ENCODE measurements around the gene KRTAP4-11. TPM values are rescaled to one million over a fixed set of nuclear protein-coding genes. Genes with fewer than 3 reads are reported as not detected.
"Not testable (repeated sequence)": the region's sequence is repeated elsewhere in the genome, so short reads cannot be mapped to it uniquely, and the experiment has no call there.

Gene KRTAP4-11
- polyA plus RNA-seq, 1 experiment = not detected

DNA sequence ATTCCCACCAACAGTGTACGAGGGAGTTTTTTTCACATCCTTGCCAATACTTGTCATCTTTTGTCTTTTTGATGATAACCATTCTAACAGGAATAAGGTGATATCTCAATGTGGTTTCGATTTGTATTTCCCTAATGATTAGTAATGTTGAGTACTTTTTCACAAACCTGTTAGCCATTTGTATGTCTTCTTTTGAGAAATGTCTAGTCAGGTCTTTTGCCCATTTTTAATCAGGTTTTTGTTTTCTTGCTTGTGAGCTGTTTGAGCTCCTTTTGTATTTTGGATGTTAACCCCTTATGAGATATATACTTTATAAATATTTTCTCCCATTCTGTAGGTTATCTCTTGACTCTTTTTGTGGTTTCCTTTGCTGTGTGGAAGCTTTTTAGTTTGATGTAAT is 33.4 kb upstream of the KRTAP4-11 start:
- TF ChIP-seq, protein P1, sequence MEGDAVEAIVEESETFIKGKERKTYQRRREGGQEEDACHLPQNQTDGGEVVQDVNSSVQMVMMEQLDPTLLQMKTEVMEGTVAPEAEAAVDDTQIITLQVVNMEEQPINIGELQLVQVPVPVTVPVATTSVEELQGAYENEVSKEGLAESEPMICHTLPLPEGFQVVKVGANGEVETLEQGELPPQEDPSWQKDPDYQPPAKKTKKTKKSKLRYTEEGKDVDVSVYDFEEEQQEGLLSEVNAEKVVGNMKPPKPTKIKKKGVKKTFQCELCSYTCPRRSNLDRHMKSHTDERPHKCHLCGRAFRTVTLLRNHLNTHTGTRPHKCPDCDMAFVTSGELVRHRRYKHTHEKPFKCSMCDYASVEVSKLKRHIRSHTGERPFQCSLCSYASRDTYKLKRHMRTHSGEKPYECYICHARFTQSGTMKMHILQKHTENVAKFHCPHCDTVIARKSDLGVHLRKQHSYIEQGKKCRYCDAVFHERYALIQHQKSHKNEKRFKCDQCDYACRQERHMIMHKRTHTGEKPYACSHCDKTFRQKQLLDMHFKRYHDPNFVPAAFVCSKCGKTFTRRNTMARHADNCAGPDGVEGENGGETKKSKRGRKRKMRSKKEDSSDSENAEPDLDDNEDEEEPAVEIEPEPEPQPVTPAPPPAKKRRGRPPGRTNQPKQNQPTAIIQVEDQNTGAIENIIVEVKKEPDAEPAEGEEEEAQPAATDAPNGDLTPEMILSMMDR (IDR thresholded peaks at IDR 0.05; ENCODE audit: insufficient read depth, low read depth, low read length) = no peak
- ChIA-PET CTCF (no interaction called here), POLR2A (no interaction called here)
- no peak for DNase-seq (ENCODE audit: low read depth)
- no peaks in the 10 kb centered on the region for H3K36me3 ChIP-seq (ENCODE audit: control insufficient read depth, insufficient read depth, low read length)
- no peak overlapping the region for H3K4me3 ChIP-seq (ENCODE audit: low read depth, low read length)
- H3K27me3 ChIP-seq (ENCODE audit: control insufficient read depth, insufficient read depth, low read length) = no peaks in the 10 kb centered on the region

DNA sequence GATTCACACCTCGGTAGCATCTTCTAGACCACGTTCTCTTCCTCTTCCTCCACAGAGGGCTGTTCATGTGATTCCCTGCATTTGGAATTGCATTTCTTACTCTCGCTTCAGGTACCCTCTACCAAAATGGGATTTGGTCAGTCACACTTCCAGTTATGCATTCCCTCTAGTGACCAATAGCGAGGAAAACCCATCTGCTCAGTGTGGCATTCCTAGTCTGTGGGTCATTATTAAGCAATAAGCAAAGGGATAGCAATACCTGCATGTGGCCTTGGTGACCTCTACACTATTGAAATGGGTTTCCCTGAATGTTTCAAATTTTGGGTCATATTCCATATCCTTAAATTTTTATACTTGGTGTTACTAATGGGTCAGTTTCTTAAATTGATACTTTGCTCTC is 31.9 kb upstream of the KRTAP4-11 start:
- no peaks in the 10 kb centered on the region for H3K27me3 ChIP-seq (ENCODE audit: control insufficient read depth, insufficient read depth, low read length)
- no peak for DNase-seq (ENCODE audit: low read depth)
- H3K4me3 ChIP-seq (ENCODE audit: low read depth, low read length) = no peak overlapping the region
- H3K36me3 ChIP-seq (ENCODE audit: control insufficient read depth, insufficient read depth, low read length) = no peaks in the 10 kb centered on the region
- ChIA-PET CTCF (no interaction called here), POLR2A (no interaction called here)
- TF ChIP-seq, protein P1 (IDR thresholded peaks at IDR 0.05; ENCODE audit: insufficient read depth, low read depth, low read length) = no peak

DNA sequence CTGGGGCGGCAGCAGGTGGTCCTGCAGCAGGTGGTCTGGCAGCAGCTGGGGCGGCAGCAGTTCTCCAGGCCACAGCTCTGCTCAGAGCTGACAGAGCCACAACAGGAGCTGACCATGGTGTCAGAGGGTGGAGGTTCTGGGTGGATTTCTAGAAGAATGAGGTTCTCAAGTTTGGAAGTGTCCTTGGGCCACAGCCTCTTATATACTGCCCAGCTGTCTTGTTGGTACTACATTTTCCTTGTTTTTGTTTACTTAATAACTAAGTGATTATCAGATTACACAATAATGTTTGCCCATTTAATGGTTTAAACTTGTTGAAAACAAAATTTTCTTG is 31.4 kb upstream of the KRTAP4-11 start, which contains the start of gene KRTAP4-5:
Gene KRTAP4-5 (minus strand): TSS at position 174 of the 334 bp plus-strand sequence. CDS start 58 bp downstream, at position 116.
- no peak for DNase-seq (ENCODE audit: low read depth)
- Histone ChIP-seq H3K36me3 (ENCODE audit: control insufficient read depth, insufficient read depth, low read length) (no peaks in the 10 kb centered on the region), H3K4me3 (ENCODE audit: low read depth, low read length) (no peak within 1 kb of the TSS), H3K27me3 (ENCODE audit: control insufficient read depth, insufficient read depth, low read length) (no peaks in the 10 kb centered on the region)
- TF ChIP-seq, protein P1 (IDR thresholded peaks at IDR 0.05; ENCODE audit: insufficient read depth, low read depth, low read length) = no peak
- CTCF ChIA-PET = no interaction called here
- POLR2A ChIA-PET = no interaction called here

DNA sequence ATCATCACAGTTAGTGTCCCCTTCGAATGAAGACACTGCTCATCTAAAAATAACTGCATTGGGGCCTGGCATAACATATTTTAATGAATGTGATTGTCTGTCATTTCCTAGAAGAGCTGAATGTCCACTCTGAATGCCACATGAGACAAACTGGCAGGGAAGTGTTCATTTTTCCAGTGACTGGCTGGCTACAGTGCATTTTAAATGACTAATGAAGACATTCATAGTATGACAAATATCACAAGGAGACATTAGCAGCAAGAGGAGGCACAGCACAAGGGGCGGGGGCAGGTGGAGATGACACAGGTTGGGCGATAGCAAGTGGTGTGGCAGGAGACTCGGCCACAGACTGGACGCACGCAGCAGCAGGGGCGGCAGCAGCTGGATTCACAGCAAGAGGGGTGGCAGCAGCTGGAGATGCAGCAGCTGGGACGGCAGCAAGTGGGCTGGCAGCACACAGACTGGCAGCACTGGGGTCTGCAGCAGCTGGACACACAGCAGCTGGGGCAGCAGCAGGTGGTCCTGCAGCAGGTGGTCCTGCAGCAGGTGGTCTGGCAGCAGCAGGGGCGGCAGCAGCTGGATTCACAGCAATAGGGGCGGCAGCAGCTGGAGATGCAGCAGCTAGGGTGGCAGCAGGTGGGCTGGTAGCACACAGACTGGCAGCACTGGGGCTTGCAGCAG is 30.9 kb upstream of the KRTAP4-11 start:
- H3K4me3 ChIP-seq (ENCODE audit: low read depth, low read length); CTCF ChIA-PET; DNase-seq (ENCODE audit: low read depth); POLR2A ChIA-PET; H3K27me3 ChIP-seq (ENCODE audit: control insufficient read depth, insufficient read depth, low read length); H3K36me3 ChIP-seq (ENCODE audit: control insufficient read depth, insufficient read depth, low read length): not testable (repeated sequence)

DNA sequence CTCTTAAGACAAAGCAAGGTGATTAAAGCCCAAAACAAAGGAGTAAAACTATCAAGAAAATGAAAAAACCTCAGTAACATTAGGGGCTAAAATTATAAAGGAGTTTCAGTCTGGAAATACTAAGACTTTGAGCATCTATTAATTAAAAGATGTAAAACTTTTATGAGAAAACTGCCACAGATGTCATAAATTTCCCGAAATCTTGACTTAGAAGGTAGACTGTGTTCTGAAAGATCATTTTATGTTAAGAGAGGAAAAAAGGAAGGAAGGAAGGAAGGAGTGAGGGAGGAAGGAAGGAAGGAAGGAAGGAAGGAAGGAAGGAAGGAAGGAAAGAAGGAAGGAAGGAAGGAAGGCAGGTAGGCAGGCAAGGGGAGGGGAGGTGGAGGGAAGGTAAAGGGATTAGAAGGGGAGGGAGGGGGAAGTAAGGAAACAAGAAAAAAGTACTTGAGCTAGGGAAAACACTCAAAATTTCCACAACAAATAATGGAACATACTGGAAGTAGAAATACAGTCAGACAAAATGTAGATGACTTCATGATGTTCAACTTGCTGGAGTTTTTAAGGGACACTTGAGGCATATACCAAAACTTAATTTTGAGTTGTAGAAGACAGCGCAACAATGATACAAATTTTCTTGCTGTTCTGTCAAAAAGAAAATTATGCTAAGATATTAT is 29.5 kb upstream of the KRTAP4-11 start:
- no peaks in the 10 kb centered on the region for H3K27me3 ChIP-seq (ENCODE audit: control insufficient read depth, insufficient read depth, low read length)
- CTCF ChIA-PET = no interaction called here
- POLR2A ChIA-PET = no interaction called here
- no peaks in the 10 kb centered on the region for H3K36me3 ChIP-seq (ENCODE audit: control insufficient read depth, insufficient read depth, low read length)
- no peak overlapping the region for H3K4me3 ChIP-seq (ENCODE audit: low read depth, low read length)
- DNase-seq (ENCODE audit: low read depth) = no peak
- TF ChIP-seq, protein P1 (IDR thresholded peaks at IDR 0.05; ENCODE audit: insufficient read depth, low read depth, low read length) = no peak

DNA sequence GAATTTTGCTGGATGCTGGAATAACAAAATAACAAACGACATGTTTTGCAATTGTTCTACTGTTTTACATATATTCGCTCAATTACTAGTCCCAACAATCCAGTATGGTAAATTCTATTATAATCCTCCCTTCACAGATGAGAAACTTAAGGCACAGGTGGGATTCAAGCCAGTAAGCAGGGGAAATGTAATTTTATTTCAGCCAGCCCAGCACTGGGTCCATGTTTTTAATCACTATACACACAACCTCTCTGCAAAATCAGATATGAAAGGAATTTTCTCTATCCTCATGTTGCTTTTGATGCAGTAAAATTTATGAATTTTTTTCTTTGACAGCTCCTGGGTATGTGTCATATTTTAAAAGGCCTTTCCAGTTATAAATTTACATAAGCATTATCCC is 27.1 kb upstream of the KRTAP4-11 start:
- TF ChIP-seq, protein P1 (IDR thresholded peaks at IDR 0.05; ENCODE audit: insufficient read depth, low read depth, low read length) = no peak
- ChIA-PET POLR2A (no interaction called here), CTCF (no interaction called here)
- Histone ChIP-seq H3K36me3 (ENCODE audit: control insufficient read depth, insufficient read depth, low read length) (no peaks in the 10 kb centered on the region), H3K4me3 (ENCODE audit: low read depth, low read length) (no peak overlapping the region), H3K27me3 (ENCODE audit: control insufficient read depth, insufficient read depth, low read length) (no peaks in the 10 kb centered on the region)
- DNase-seq (ENCODE audit: low read depth) = no peak

Data from BJ (cell line).